ENCODE data around the gene NR3C2. TPM values are rescaled to one million over a fixed set of nuclear protein-coding genes. Genes with fewer than 3 reads are reported as not detected.

Gene NR3C2
- total and polyA plus RNA-seq, 2 of the 4 experiments (the other 2 are of a cell fraction): 1.1 to 2.3 TPM

GRCh38 chr4:148415500-148415899 is 26.7 kb downstream of the NR3C2 start:
- no peak overlapping the region for H3K18ac ChIP-seq (ENCODE audit: low read depth, low read length)
- H3K4ac ChIP-seq (ENCODE audit: low read depth, low read length): no peak overlapping the region
- no peaks in the 10 kb centered on the region for H3K36me3 ChIP-seq (ENCODE audit: control insufficient read depth, insufficient read depth, low read length)
- DNase-seq: peak; percentile 3
- no peak overlapping the region for H2BK20ac ChIP-seq (ENCODE audit: low read depth, low read length)
- H2BK120ac ChIP-seq (ENCODE audit: low read depth, low read length): no peak overlapping the region
- no peak overlapping the region for H3K4me2 ChIP-seq (ENCODE audit: low read depth, low read length)
- TF ChIP-seq RAD21 (IDR thresholded peaks at IDR 0.05; ENCODE audit: low read length) (no peak), SMC3 (IDR thresholded peaks at IDR 0.05; ENCODE audit: low read depth, low read length) (no peak), CHD1 (IDR thresholded peaks at IDR 0.05; ENCODE audit: low read depth, low read length) (no peak), ELK1 (IDR thresholded peaks at IDR 0.05; ENCODE audit: borderline replicate concordance, low read depth, low read length) (no peak), RCOR1 (IDR thresholded peaks at IDR 0.05; ENCODE audit: insufficient replicate concordance, low read length) (no peak), USF2 (IDR thresholded peaks at IDR 0.05; ENCODE audit: low read depth, low read length) (no peak), MXI1 (IDR thresholded peaks at IDR 0.05; ENCODE audit: borderline replicate concordance, low read depth, low read length) (no peak), BHLHE40 (IDR thresholded peaks at IDR 0.05; ENCODE audit: low read depth, low read length) (no peak), FOS (IDR thresholded peaks at IDR 0.05; ENCODE audit: low read depth, low read length) (no peak), CTCF (conservative IDR thresholded peaks at IDR 0.05; ENCODE audit: low read depth, low read length) (no peak), CEBPB (IDR thresholded peaks at IDR 0.05; ENCODE audit: low read depth, low read length) (no peak), RFX5 (IDR thresholded peaks at IDR 0.05; ENCODE audit: low read depth, low read length) (no peak), MAZ (IDR thresholded peaks at IDR 0.05; ENCODE audit: borderline replicate concordance, low read depth, low read length) (no peak), POLR2A (IDR thresholded peaks at IDR 0.05; ENCODE audit: low read depth, low read length) (no peak), NFE2L2 (IDR thresholded peaks at IDR 0.05; ENCODE audit: low read depth, low read length) (no peak), MAFK (IDR thresholded peaks at IDR 0.05; ENCODE audit: low read depth, low read length) (no peak)
- dilution Hi-C loops (cut with HindIII; ENCODE audit: low sequenced_read_pairs, unreplicated experiment): no loop called here
- H4K20me1 ChIP-seq (ENCODE audit: insufficient read depth, low read length): no peaks in the 10 kb centered on the region
- no peaks in the 10 kb centered on the region for H3K9me1 ChIP-seq (ENCODE audit: insufficient read depth, low read length)
- BruUV-seq (replicated peaks): no TSS peak
- H3K23ac ChIP-seq (ENCODE audit: low read depth, low read length): no peak overlapping the region
- H4K5ac ChIP-seq (ENCODE audit: low read depth, low read length): no peak overlapping the region
- WGBS, 2 experiments (ENCODE audit: extremely low coverage in 2 of 2, insufficient read length in 1 of 2): no CpG with 5 or more reads among the region's 2 CpGs
- no peak overlapping the region for H3K4me3 ChIP-seq (ENCODE audit: insufficient read depth, low read depth, low read length)
- no peaks in the 10 kb centered on the region for H3K9me3 ChIP-seq (ENCODE audit: control insufficient read depth, insufficient read depth, low read length)
- H4K8ac ChIP-seq (ENCODE audit: low read depth in 2 of 2, low read length in 2 of 2): no peak overlapping the region
- no peak overlapping the region for H2AK5ac ChIP-seq (ENCODE audit: low read depth, low read length)
- H3K27ac ChIP-seq (ENCODE audit: insufficient read depth, low read length): no peak overlapping the region
- POLR2A ChIA-PET (ENCODE audit: unreplicated experiment): no interaction called here
- H3K56ac ChIP-seq (ENCODE audit: extremely low read depth, insufficient read depth, low read length): no peak overlapping the region
- H2AFZ ChIP-seq (replicated peaks; ENCODE audit: low read length, poor library complexity): no peak overlapping the region
- no peak overlapping the region for H4K91ac ChIP-seq (ENCODE audit: insufficient read depth, low read depth, low read length)
- intact Hi-C loops (cut with micrococcal nuclease): no loop called here
- ATAC-seq (ENCODE audit: low read depth): no peak; the same call in 1 of the 2 replicates
- no peaks in the 10 kb centered on the region for H3K27me3 ChIP-seq (ENCODE audit: control insufficient read depth, insufficient read depth, low read length)
- no peak overlapping the region for H3K14ac ChIP-seq (replicated peaks; ENCODE audit: low read depth, low read length)
- no peak overlapping the region for H2BK5ac ChIP-seq (ENCODE audit: low read depth, low read length, poor library complexity, severe bottlenecking)
- H2AK9ac ChIP-seq (replicated peaks; ENCODE audit: low read depth, low read length, poor library complexity): no peak overlapping the region
- H2BK15ac ChIP-seq (ENCODE audit: low read depth, low read length): no peak overlapping the region
- no peaks in the 10 kb centered on the region for H3K79me1 ChIP-seq (ENCODE audit: low read depth in 1 of 2, low read length in 2 of 2)
- CTCF ChIA-PET: interaction anchor here (1.3 kb wide), 1 partner anchor 14 kb away, joined by 3 read pairs; no protein-coding TSS in a partner anchor
- in situ Hi-C loops (cut with MboI; ENCODE audit: low sequenced_read_pairs): no loop called here
- no peak overlapping the region for H3K9ac ChIP-seq (ENCODE audit: low read depth, low read length)
- no peaks in the 10 kb centered on the region for H3K4me1 ChIP-seq (ENCODE audit: control insufficient read depth, insufficient read depth, low read length)

Data from IMR-90 (cell line).